Activated naive CD4-positive, alpha-beta T cell treated with Interleukin-2 at 50 U/mL for 16 hours (primary cell): ENCODE data around the gene PTPRT.
"Not testable (repeated sequence)": the region's sequence is repeated elsewhere in the genome, so short reads cannot be mapped to it uniquely, and the experiment has no call there.

Experiments
- DNase-seq: peaks from one replicate; pipeline ENCODE4 v3.0.0-alpha.2; 2020

PTPRT gene

GRCh38 chr20:43186312-43186711 lies 3.4 kb downstream of the PTPRT start:
- no peak for DNase-seq

- no peak for DNase-seq
Observed at GRCh38 chr20:43185901-43186300, 3.8 kb downstream of the PTPRT start.

- no peak for DNase-seq
Observed at GRCh38 chr20:43183536-43184070, 6.1 kb downstream of the PTPRT start.

- no peak for DNase-seq
Observed at GRCh38 chr20:43178080-43178479, 11.6 kb downstream of the PTPRT start.

GRCh38 chr20:43176726-43177125 lies 13.0 kb downstream of the PTPRT start:
- no peak for DNase-seq

GRCh38 chr20:43171930-43172329 lies 17.8 kb downstream of the PTPRT start:
- DNase-seq = no peak

- DNase-seq = no peak
Observed at GRCh38 chr20:43170771-43171170, 18.9 kb downstream of the PTPRT start.

- no peak for DNase-seq
Observed at GRCh38 chr20:43167615-43168014, 22.1 kb downstream of the PTPRT start.

GRCh38 chr20:43167021-43167420 lies 22.7 kb downstream of the PTPRT start:
- no peak for DNase-seq

GRCh38 chr20:43165611-43166010 lies 24.1 kb downstream of the PTPRT start:
- DNase-seq = no peak

- not testable (repeated sequence) for DNase-seq
Observed at GRCh38 chr20:43164736-43165135, 25.0 kb downstream of the PTPRT start.

GRCh38 chr20:43161716-43162115 lies 28.0 kb downstream of the PTPRT start:
- no peak for DNase-seq

- no peak for DNase-seq
Observed at GRCh38 chr20:43160941-43161340, 28.8 kb downstream of the PTPRT start.

GRCh38 chr20:43159994-43160393 lies 29.7 kb downstream of the PTPRT start:
- no peak for DNase-seq

- DNase-seq = no peak
Observed at GRCh38 chr20:43155366-43156100, 34.2 kb downstream of the PTPRT start.

GRCh38 chr20:43151901-43152300 lies 37.8 kb downstream of the PTPRT start:
- no peak for DNase-seq

GRCh38 chr20:43151256-43151655 lies 38.5 kb downstream of the PTPRT start:
- DNase-seq = no peak

GRCh38 chr20:43140726-43141125 lies 49.0 kb downstream of the PTPRT start:
- DNase-seq = no peak

- no peak for DNase-seq
Observed at GRCh38 chr20:43138061-43138770, 51.5 kb downstream of the PTPRT start.

- DNase-seq = no peak
Observed at GRCh38 chr20:43137160-43137559, 52.5 kb downstream of the PTPRT start.

GRCh38 chr20:43124241-43124640 lies 65.5 kb downstream of the PTPRT start:
- no peak for DNase-seq

- DNase-seq = no peak
Observed at GRCh38 chr20:43123180-43123579, 66.5 kb downstream of the PTPRT start.

GRCh38 chr20:43119720-43120119 lies 70.0 kb downstream of the PTPRT start:
- no peak for DNase-seq

GRCh38 chr20:43102394-43102793 lies 87.3 kb downstream of the PTPRT start:
- no peak for DNase-seq

GRCh38 chr20:43096931-43097260 lies 92.8 kb downstream of the PTPRT start:
- no peak for DNase-seq
